Measurements from ENCODE around the gene HPN. TPM values are rescaled to one million over a fixed set of nuclear protein-coding genes. Genes with fewer than 3 reads are reported as not detected.

The HPN gene
- total and polyA plus RNA-seq, 2 of the 13 experiments (the other 11 are each of a cell fraction or from before 2014, with no cell fraction given): 46.7 to 261 TPM

DNA sequence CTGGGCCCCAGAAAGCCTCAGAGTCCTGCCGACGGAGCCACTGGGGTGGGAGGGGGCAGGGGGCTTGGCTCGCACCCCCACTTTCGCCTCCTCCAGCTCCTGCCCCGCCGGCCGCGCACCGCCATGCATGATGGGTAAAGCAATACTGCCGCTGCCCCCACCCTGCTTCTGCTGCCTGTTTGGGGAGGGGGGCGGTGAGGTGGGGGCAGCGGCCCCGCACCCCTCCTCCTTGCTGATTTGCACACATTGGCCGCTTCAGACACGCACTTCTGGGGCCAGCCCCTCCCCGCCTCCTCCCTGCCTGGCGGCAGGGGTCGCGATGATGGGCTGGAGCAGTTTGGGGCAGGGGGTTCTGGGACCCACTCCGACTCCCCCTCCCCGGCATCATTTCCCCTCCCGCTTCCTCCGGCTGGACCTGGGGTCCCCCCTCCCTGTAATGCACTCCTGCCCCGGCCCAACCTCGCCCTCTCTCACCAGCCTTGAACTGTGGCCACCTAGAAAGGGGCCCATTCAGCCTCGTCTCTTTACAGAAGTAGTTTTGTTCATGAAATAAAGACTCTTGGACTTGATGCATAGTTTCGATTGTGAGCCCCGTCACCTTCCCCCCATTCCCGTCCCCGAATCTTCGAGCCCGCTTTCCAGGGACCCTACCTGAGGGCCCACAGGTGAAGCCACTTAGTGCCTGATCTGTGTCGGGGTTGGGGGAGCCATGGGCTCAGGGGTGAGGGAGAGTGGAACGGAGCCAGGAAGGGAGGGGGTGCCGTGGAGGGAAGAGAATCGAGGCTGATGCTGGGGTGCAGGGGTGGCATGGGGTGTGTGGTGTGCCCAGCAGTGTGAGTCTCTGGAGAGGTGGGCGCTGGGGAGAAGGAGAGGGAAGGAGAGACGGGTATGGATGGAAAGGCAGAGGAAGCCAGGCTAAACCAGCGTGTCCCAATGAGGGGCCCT, 1.4 kb upstream of the HPN start (continued):
- TF ChIP-seq, protein P1, sequence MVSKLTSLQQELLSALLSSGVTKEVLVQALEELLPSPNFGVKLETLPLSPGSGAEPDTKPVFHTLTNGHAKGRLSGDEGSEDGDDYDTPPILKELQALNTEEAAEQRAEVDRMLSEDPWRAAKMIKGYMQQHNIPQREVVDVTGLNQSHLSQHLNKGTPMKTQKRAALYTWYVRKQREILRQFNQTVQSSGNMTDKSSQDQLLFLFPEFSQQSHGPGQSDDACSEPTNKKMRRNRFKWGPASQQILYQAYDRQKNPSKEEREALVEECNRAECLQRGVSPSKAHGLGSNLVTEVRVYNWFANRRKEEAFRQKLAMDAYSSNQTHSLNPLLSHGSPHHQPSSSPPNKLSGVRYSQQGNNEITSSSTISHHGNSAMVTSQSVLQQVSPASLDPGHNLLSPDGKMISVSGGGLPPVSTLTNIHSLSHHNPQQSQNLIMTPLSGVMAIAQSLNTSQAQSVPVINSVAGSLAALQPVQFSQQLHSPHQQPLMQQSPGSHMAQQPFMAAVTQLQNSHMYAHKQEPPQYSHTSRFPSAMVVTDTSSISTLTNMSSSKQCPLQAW (CRISPR knock-in tag; IDR thresholded peaks at IDR 0.05): no peak
- TF ChIP-seq SAFB2 (CRISPR knock-in tag; IDR thresholded peaks at IDR 0.05; ENCODE audit: borderline replicate concordance, low read depth) (no peak), ZFAT (CRISPR knock-in tag; conservative IDR thresholded peaks at IDR 0.05) (no peak), MIER2 (CRISPR knock-in tag; IDR thresholded peaks at IDR 0.05) (no peak), HNF4G (IDR thresholded peaks at IDR 0.05; ENCODE audit: borderline replicate concordance, low read depth, low read length) (peak; percentile 61), HNF4G (CRISPR knock-in tag; IDR thresholded peaks at IDR 0.05; ENCODE audit: borderline replicate concordance, low read depth) (no peak), ZNF772 (CRISPR knock-in tag; IDR thresholded peaks at IDR 0.05) (no peak), ZNF552 (CRISPR knock-in tag; IDR thresholded peaks at IDR 0.05; ENCODE audit: borderline replicate concordance) (no peak), ZNF749 (CRISPR knock-in tag; IDR thresholded peaks at IDR 0.05; ENCODE audit: borderline replicate concordance) (no peak), SKIL (CRISPR knock-in tag; IDR thresholded peaks at IDR 0.05; ENCODE audit: borderline replicate concordance) (peak; percentile 34; the same call in 1 of the 2 replicates), ETV5 (CRISPR knock-in tag; IDR thresholded peaks at IDR 0.05; ENCODE audit: borderline replicate concordance) (peak; percentile 71; the same call in 1 of the 2 replicates), KLF9 (CRISPR knock-in tag; IDR thresholded peaks at IDR 0.05; ENCODE audit: low read depth) (no peak), HOXA3 (CRISPR knock-in tag; IDR thresholded peaks at IDR 0.05) (peak; percentile 42; the same call in 1 of the 2 replicates), MYNN (CRISPR knock-in tag; IDR thresholded peaks at IDR 0.05; ENCODE audit: low read depth) (no peak), ZNF180 (CRISPR knock-in tag; IDR thresholded peaks at IDR 0.05; ENCODE audit: borderline replicate concordance, low read depth) (no peak), ZMYM3 (CRISPR knock-in tag; IDR thresholded peaks at IDR 0.05) (0 out of 2 replicates have a peak, but pooled peaks have one; percentile 41), ZFY (CRISPR knock-in tag; IDR thresholded peaks at IDR 0.05) (no peak), ZSCAN31 (CRISPR knock-in tag; IDR thresholded peaks at IDR 0.05; ENCODE audit: low read depth) (no peak), ZBTB8A (CRISPR knock-in tag; IDR thresholded peaks at IDR 0.05; ENCODE audit: borderline replicate concordance, low read depth) (no peak), ZMYM4 (CRISPR knock-in tag; IDR thresholded peaks at IDR 0.05) (no peak), SRY (CRISPR knock-in tag; IDR thresholded peaks at IDR 0.05) (no peak), ZNF296 (CRISPR knock-in tag; conservative IDR thresholded peaks at IDR 0.05) (no peak)
- TF ChIP-seq, protein P2, sequence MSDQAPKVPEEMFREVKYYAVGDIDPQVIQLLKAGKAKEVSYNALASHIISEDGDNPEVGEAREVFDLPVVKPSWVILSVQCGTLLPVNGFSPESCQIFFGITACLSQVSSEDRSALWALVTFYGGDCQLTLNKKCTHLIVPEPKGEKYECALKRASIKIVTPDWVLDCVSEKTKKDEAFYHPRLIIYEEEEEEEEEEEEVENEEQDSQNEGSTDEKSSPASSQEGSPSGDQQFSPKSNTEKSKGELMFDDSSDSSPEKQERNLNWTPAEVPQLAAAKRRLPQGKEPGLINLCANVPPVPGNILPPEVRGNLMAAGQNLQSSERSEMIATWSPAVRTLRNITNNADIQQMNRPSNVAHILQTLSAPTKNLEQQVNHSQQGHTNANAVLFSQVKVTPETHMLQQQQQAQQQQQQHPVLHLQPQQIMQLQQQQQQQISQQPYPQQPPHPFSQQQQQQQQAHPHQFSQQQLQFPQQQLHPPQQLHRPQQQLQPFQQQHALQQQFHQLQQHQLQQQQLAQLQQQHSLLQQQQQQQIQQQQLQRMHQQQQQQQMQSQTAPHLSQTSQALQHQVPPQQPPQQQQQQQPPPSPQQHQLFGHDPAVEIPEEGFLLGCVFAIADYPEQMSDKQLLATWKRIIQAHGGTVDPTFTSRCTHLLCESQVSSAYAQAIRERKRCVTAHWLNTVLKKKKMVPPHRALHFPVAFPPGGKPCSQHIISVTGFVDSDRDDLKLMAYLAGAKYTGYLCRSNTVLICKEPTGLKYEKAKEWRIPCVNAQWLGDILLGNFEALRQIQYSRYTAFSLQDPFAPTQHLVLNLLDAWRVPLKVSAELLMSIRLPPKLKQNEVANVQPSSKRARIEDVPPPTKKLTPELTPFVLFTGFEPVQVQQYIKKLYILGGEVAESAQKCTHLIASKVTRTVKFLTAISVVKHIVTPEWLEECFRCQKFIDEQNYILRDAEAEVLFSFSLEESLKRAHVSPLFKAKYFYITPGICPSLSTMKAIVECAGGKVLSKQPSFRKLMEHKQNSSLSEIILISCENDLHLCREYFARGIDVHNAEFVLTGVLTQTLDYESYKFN (CRISPR knock-in tag; conservative IDR thresholded peaks at IDR 0.05): peak; percentile 88
